Activated CD8-positive, alpha-beta T cell treated with anti-CD3 and anti-CD28 coated beads for 36 hours (primary cell): ENCODE data around the gene IER2. TPM values are rescaled to one million over a fixed set of nuclear protein-coding genes. Genes with fewer than 3 reads are reported as not detected.

Source experiments
- ATAC-seq: fragments of 200-7000 bp; cut with Tn5 transposase; one replicate; pipeline ENCODE4 v1.10.0; 2021; ENCODE audit warnings: mild to moderate bottlenecking, moderate library complexity
- CTCF ChIA-PET: fragments of 350-600 bp; sonication (Branson Sonifier 250); formaldehyde crosslinking; loops from one replicate; lab custom pipeline; 2021; ENCODE audit warnings: antibody characterized with exemption; lab: Charles Lee
- POLR2A ChIA-PET: fragments of 350-600 bp; sonication (Branson Sonifier 250); formaldehyde crosslinking; loops from one replicate; lab custom pipeline; 2021; ENCODE audit warnings: antibody characterized with exemption; lab: Charles Lee
- DNase-seq: peaks from one replicate; pipeline ENCODE4 v3.0.0-alpha.2; 2020
- H3K27ac Mint-ChIP-seq: one replicate; pipeline ENCODE4 v1.8.0; 2021; ENCODE audit warnings: mild to moderate bottlenecking, mixed read lengths
- H3K27me3 Mint-ChIP-seq: one replicate; pipeline ENCODE4 v1.8.0; 2021; ENCODE audit warnings: mixed read lengths
- H3K36me3 Mint-ChIP-seq: one replicate; pipeline ENCODE4 v1.8.0; 2021; ENCODE audit warnings: low read depth, mixed read lengths
- H3K4me1 Mint-ChIP-seq: one replicate; pipeline ENCODE4 v1.8.0; 2021; ENCODE audit warnings: low read depth, mixed read lengths
- H3K4me3 Mint-ChIP-seq: one replicate; pipeline ENCODE4 v1.8.0; 2021; ENCODE audit warnings: mild to moderate bottlenecking, moderate library complexity, mixed read lengths
- H3K9me3 Mint-ChIP-seq: one replicate; pipeline ENCODE4 v1.8.0; 2021; ENCODE audit warnings: mixed read lengths
- intact Hi-C: fragments of 100-400 bp; cut with micrococcal nuclease; formaldehyde crosslinking; loops from one replicate; pipeline ENCODE4 v1.10.0; 2022
- total RNA-seq, 2 experiments: library from RNA; stranded (reverse); gene quantifications; one replicate each; pipeline ENCODE4 v1.2.3, GENCODE V29; 2021
- TF ChIP-seq, protein P1 (sequence below): fragments of 200-600 bp; IDR thresholded peaks from one replicate; pipeline ENCODE4 v1.8.0; 2022; ENCODE audit warnings: antibody characterized with exemption, mild to moderate bottlenecking

Gene IER2
- total RNA-seq, 2 experiments from 2014 or later, result 120 to 122 TPM

GRCh38 chr19:13109361-13110098, 40.7 kb upstream of the IER2 start:
- H3K36me3 Mint-ChIP-seq, result peaks cover 22% of the 10 kb centered on the region
- no peak for ATAC-seq
- ChIA-PET CTCF (interaction anchor here (2.0 kb wide), 1 partner anchor 144 kb away, joined by 6 read pairs; no protein-coding TSS in a partner anchor), POLR2A (interaction anchor here (1.7 kb wide), 1 partner anchor 43 kb away, joined by 4 read pairs; no protein-coding TSS in a partner anchor)
- no peaks in the 10 kb centered on the region for H3K9me3 Mint-ChIP-seq
- H3K4me3 Mint-ChIP-seq, result no peak overlapping the region
- H3K27me3 Mint-ChIP-seq, result no peaks in the 10 kb centered on the region
- no peak overlapping the region for H3K27ac Mint-ChIP-seq
- peaks cover 9% of the 10 kb centered on the region for H3K4me1 Mint-ChIP-seq
- DNase-seq, result no peak
- intact Hi-C loops, result no loop called here
- TF ChIP-seq, protein P1, sequence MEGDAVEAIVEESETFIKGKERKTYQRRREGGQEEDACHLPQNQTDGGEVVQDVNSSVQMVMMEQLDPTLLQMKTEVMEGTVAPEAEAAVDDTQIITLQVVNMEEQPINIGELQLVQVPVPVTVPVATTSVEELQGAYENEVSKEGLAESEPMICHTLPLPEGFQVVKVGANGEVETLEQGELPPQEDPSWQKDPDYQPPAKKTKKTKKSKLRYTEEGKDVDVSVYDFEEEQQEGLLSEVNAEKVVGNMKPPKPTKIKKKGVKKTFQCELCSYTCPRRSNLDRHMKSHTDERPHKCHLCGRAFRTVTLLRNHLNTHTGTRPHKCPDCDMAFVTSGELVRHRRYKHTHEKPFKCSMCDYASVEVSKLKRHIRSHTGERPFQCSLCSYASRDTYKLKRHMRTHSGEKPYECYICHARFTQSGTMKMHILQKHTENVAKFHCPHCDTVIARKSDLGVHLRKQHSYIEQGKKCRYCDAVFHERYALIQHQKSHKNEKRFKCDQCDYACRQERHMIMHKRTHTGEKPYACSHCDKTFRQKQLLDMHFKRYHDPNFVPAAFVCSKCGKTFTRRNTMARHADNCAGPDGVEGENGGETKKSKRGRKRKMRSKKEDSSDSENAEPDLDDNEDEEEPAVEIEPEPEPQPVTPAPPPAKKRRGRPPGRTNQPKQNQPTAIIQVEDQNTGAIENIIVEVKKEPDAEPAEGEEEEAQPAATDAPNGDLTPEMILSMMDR, result no peak

DNA sequence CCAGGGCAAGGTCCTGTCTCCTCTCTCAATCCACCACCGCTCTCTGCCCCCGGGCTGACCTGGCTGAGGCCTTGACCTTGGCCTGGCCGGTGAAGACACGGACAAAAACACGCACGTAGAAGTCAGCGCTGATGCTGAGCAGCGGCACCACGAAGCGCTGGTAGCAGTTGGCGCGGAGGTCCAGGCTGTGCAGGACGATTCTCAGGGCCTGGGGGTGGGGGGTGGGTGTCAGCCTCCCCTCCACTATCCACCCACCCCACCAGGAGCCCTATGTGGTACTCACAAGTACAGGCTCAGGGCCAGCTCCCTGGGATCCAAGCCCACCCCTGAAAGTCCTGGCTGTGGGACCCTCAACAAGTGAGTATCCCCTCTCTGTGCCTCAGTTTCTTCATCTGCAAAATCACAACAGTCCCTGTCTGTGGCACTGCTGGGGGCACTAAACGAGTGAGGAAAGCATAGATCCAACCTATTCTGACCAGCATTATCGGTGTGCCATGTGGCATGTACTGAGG, 40.1 kb upstream of the IER2 start:
- TF ChIP-seq, protein P1, result no peak
- H3K36me3 Mint-ChIP-seq, result peaks cover 22% of the 10 kb centered on the region
- H3K4me1 Mint-ChIP-seq, result peaks cover 12% of the 10 kb centered on the region
- H3K27me3 Mint-ChIP-seq, result no peaks in the 10 kb centered on the region
- DNase-seq, result no peak
- no peak for ATAC-seq
- intact Hi-C loops, result no loop called here
- H3K27ac Mint-ChIP-seq, result no peak overlapping the region
- CTCF ChIA-PET, result no interaction called here
- no peak overlapping the region for H3K4me3 Mint-ChIP-seq
- POLR2A ChIA-PET, result interaction anchor here (1.7 kb wide), 1 partner anchor 42 kb away, joined by 4 read pairs; no protein-coding TSS in a partner anchor
- H3K9me3 Mint-ChIP-seq, result no peaks in the 10 kb centered on the region

GRCh38 chr19:13112555-13112954, 37.7 kb upstream of the IER2 start:
- H3K27ac Mint-ChIP-seq, result no peak overlapping the region

GRCh38 chr19:13115936-13116281, 34.3 kb upstream of the IER2 start:
- Mint-ChIP-seq H3K27me3 (no peaks in the 10 kb centered on the region), H3K27ac (peak overlapping the region; percentile 95), H3K4me1 (peaks cover 36% of the 10 kb centered on the region), H3K4me3 (peak overlapping the region; percentile 86), H3K9me3 (no peaks in the 10 kb centered on the region), H3K36me3 (peaks cover 22% of the 10 kb centered on the region)
- ChIA-PET POLR2A (interaction anchor here (1.0 to 7.6 kb wide), 6 partner anchors 11 to 158 kb away, joined by 3 to 63 read pairs (median 36); partner anchors contain the start of genes GADD45GIP1 and LYL1), CTCF (interaction anchor here (1.3 to 5.4 kb wide), 2 partner anchors 11 to 37 kb away, joined by 3 to 39 read pairs; no protein-coding TSS in a partner anchor)
- ATAC-seq, result no peak
- DNase-seq, result no peak
- intact Hi-C loops, result loop anchor here (5.0 kb wide), 1 partner anchor 36 kb away; the partner anchor contains the start of genes IER2 and STX10
- TF ChIP-seq, protein P1, result no peak

More at GRCh38 chr19:13112555-13112954, 37.7 kb upstream of the IER2 start:
- ATAC-seq (no peak), DNase-seq (no peak)
- TF ChIP-seq, protein P1, result no peak
- Mint-ChIP-seq H3K4me3 (no peak overlapping the region), H3K4me1 (peaks cover 18% of the 10 kb centered on the region), H3K27me3 (no peaks in the 10 kb centered on the region), H3K36me3 (peaks cover 25% of the 10 kb centered on the region), H3K9me3 (no peaks in the 10 kb centered on the region)
- ChIA-PET CTCF (interaction anchor here (0.7 to 0.8 kb wide), 2 partner anchors 11 to 19 kb away, joined by 3 read pairs; no protein-coding TSS in a partner anchor), POLR2A (interaction anchor here (1.1 to 7.6 kb wide), 3 partner anchors 8 to 14 kb away, joined by 3 to 46 read pairs (median 36); partner anchors contain the start of gene LYL1)
- intact Hi-C loops, result no loop called here
